ENCODE measurements around the gene TAF9B. TPM values are rescaled to one million over a fixed set of nuclear protein-coding genes. Genes with fewer than 3 reads are reported as not detected.
"Not testable (repeated sequence)": the region's sequence is repeated elsewhere in the genome, so short reads cannot be mapped to it uniquely, and the experiment has no call there.

TAF9B gene
- polyA plus RNA-seq, 3 donors, result 2.1 to 8.0 (median 7.1) TPM

DNA sequence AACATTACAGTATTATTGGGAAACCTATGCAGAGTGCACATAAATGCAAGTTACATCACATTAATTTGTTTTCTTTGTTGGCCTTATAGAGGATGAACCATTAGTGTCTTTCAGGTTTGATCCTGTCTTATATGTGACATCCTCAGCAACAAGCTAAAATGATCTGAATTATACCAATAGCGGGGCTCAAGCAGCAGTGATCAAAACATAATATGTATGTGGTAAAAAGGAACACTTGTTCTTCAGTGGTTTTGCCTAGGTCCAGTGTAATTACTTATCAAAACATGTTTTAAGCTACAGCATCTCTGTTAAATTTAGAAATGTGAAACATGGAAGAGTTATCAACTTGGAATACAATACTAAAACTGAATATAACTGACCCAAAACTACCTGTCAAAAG, 9.1 kb downstream of the TAF9B start:
- Mint-ChIP-seq H3K4me3 (no peak overlapping the region), H3K27ac (no peak overlapping the region), H3K36me3 (peaks cover 26 to 44% of the 10 kb centered on the region in 2 donors), H3K27me3 (ENCODE audit: low read depth in 3 of 3) (peaks cover 0 to 2% (median 0%) of the 10 kb centered on the region in 3 donors), H3K9me3 (no peaks in the 10 kb centered on the region), H3K4me1 (no peaks in the 10 kb centered on the region)
- TF ChIP-seq, protein P1, sequence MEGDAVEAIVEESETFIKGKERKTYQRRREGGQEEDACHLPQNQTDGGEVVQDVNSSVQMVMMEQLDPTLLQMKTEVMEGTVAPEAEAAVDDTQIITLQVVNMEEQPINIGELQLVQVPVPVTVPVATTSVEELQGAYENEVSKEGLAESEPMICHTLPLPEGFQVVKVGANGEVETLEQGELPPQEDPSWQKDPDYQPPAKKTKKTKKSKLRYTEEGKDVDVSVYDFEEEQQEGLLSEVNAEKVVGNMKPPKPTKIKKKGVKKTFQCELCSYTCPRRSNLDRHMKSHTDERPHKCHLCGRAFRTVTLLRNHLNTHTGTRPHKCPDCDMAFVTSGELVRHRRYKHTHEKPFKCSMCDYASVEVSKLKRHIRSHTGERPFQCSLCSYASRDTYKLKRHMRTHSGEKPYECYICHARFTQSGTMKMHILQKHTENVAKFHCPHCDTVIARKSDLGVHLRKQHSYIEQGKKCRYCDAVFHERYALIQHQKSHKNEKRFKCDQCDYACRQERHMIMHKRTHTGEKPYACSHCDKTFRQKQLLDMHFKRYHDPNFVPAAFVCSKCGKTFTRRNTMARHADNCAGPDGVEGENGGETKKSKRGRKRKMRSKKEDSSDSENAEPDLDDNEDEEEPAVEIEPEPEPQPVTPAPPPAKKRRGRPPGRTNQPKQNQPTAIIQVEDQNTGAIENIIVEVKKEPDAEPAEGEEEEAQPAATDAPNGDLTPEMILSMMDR (IDR thresholded peaks at IDR 0.05), result no peak
- peaks cover 35 to 51% of the 10 kb centered on the region in 2 donors for H3K36me3 ChIP-seq (replicated peaks in 1 of 2; ENCODE audit: control insufficient read depth in 1 of 2, insufficient read depth in 2 of 2, low read length in 2 of 2)
- no peak overlapping the region for H3K4me3 ChIP-seq (replicated peaks in 1 of 3; ENCODE audit: low read depth in 2 of 3, low read length in 3 of 3)
- no peaks in the 10 kb centered on the region for H3K9me3 ChIP-seq (replicated peaks in 1 of 2; ENCODE audit: control insufficient read depth in 1 of 2, insufficient read depth in 1 of 2, low read length in 2 of 2)
- DNase-seq, result no peak
- H3K27me3 ChIP-seq (ENCODE audit: control insufficient read depth in 2 of 2, insufficient read depth in 2 of 2, low read length in 2 of 2), result no peaks in the 10 kb centered on the region
- no peaks in the 10 kb centered on the region for H3K4me1 ChIP-seq (ENCODE audit: control insufficient read depth in 1 of 2, insufficient read depth in 2 of 2, low read length in 2 of 2)
- H3K9ac ChIP-seq (ENCODE audit: insufficient read depth, low read length, poor library complexity, severe bottlenecking), result no peak overlapping the region
- WGBS (ENCODE audit: insufficient coverage), result no CpG with 5 or more reads among the region's 1 CpG
- H3K79me2 ChIP-seq (ENCODE audit: insufficient read depth, low read length), result peaks cover under 1% of the 10 kb centered on the region
- H2AFZ ChIP-seq (ENCODE audit: insufficient read depth, low read depth, low read length, poor library complexity, severe bottlenecking), result no peak overlapping the region
- H3K27ac ChIP-seq (ENCODE audit: low read depth in 1 of 2, low read length in 2 of 2), result no peak overlapping the region
- intact Hi-C loops (cut with micrococcal nuclease), result no loop called here
- no peak overlapping the region for H3K4me2 ChIP-seq (replicated peaks; ENCODE audit: extremely low read depth, low read length, poor library complexity, severe bottlenecking)
- peaks cover 38% of the 10 kb centered on the region for H4K20me1 ChIP-seq (ENCODE audit: insufficient read depth, low read length)

DNA sequence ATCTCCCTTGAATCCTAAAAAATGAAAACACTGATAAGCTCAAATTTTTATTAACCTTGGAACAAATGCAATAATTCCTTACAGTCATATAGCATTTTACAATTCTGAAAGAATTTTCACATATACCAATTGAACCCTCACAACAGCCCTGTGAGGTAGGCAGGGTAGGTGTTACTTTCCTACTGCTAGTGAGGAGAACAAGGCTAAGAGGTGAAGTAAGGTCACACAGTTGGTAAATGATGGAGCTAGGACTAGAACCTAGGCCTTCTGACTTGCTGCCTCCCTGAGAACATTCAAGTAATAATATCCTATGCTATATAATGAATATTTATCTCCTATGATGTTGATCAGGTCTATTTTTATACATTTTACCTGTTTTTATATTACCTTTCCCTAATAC, 9.7 kb downstream of the TAF9B start:
- Mint-ChIP-seq H3K27me3 (ENCODE audit: low read depth in 3 of 3) (peaks cover 0 to 2% (median 0%) of the 10 kb centered on the region in 3 donors), H3K36me3 (peaks cover 33 to 50% of the 10 kb centered on the region in 2 donors), H3K4me3 (no peak overlapping the region), H3K4me1 (no peaks in the 10 kb centered on the region), H3K9me3 (no peaks in the 10 kb centered on the region), H3K27ac (no peak overlapping the region)
- TF ChIP-seq, protein P1 (IDR thresholded peaks at IDR 0.05), result no peak
- no peak overlapping the region for H3K9ac ChIP-seq (ENCODE audit: insufficient read depth, low read length, poor library complexity, severe bottlenecking)
- no peaks in the 10 kb centered on the region for H3K4me1 ChIP-seq (ENCODE audit: control insufficient read depth in 1 of 2, insufficient read depth in 2 of 2, low read length in 2 of 2)
- H3K79me2 ChIP-seq (ENCODE audit: insufficient read depth, low read length), result peaks cover 7% of the 10 kb centered on the region
- DNase-seq, result no peak
- no peak overlapping the region for H3K27ac ChIP-seq (ENCODE audit: low read depth in 1 of 2, low read length in 2 of 2)
- H3K4me3 ChIP-seq (replicated peaks in 1 of 3; ENCODE audit: low read depth in 2 of 3, low read length in 3 of 3), result no peak overlapping the region
- no peaks in the 10 kb centered on the region for H3K27me3 ChIP-seq (ENCODE audit: control insufficient read depth in 2 of 2, insufficient read depth in 2 of 2, low read length in 2 of 2)
- no peak overlapping the region for H3K4me2 ChIP-seq (replicated peaks; ENCODE audit: extremely low read depth, low read length, poor library complexity, severe bottlenecking)
- peaks cover 45% of the 10 kb centered on the region for H4K20me1 ChIP-seq (ENCODE audit: insufficient read depth, low read length)
- no peaks in the 10 kb centered on the region for H3K9me3 ChIP-seq (replicated peaks in 1 of 2; ENCODE audit: control insufficient read depth in 1 of 2, insufficient read depth in 1 of 2, low read length in 2 of 2)
- intact Hi-C loops (cut with micrococcal nuclease), result no loop called here
- no peak overlapping the region for H2AFZ ChIP-seq (ENCODE audit: insufficient read depth, low read depth, low read length, poor library complexity, severe bottlenecking)
- H3K36me3 ChIP-seq (replicated peaks in 1 of 2; ENCODE audit: control insufficient read depth in 1 of 2, insufficient read depth in 2 of 2, low read length in 2 of 2), result peaks cover 42 to 58% of the 10 kb centered on the region in 2 donors

- H3K27me3 ChIP-seq (ENCODE audit: control insufficient read depth in 2 of 2, insufficient read depth in 2 of 2, low read length in 2 of 2); H3K4me3 Mint-ChIP-seq; H3K4me3 ChIP-seq (replicated peaks in 1 of 3; ENCODE audit: low read depth in 2 of 3, low read length in 3 of 3); H3K27ac ChIP-seq (ENCODE audit: low read depth in 1 of 2, low read length in 2 of 2); DNase-seq; H3K27ac Mint-ChIP-seq; H3K27me3 Mint-ChIP-seq (ENCODE audit: low read depth in 3 of 3); H3K4me1 Mint-ChIP-seq; H3K9ac ChIP-seq (ENCODE audit: insufficient read depth, low read length, poor library complexity, severe bottlenecking); H2AFZ ChIP-seq (ENCODE audit: insufficient read depth, low read depth, low read length, poor library complexity, severe bottlenecking); H3K9me3 Mint-ChIP-seq; intact Hi-C loops (cut with micrococcal nuclease); H3K9me3 ChIP-seq (replicated peaks in 1 of 2; ENCODE audit: control insufficient read depth in 1 of 2, insufficient read depth in 1 of 2, low read length in 2 of 2); H3K4me1 ChIP-seq (ENCODE audit: control insufficient read depth in 1 of 2, insufficient read depth in 2 of 2, low read length in 2 of 2); H3K4me2 ChIP-seq (replicated peaks; ENCODE audit: extremely low read depth, low read length, poor library complexity, severe bottlenecking): not testable (repeated sequence)
- H3K36me3 ChIP-seq (replicated peaks in 1 of 2; ENCODE audit: control insufficient read depth in 1 of 2, insufficient read depth in 2 of 2, low read length in 2 of 2), result peaks cover 78 to 94% of the 10 kb centered on the region in 2 donors
- H3K79me2 ChIP-seq (ENCODE audit: insufficient read depth, low read length), result peaks cover 33% of the 10 kb centered on the region
- H3K36me3 Mint-ChIP-seq, result peaks cover 67 to 86% of the 10 kb centered on the region in 2 donors
- peaks cover 79% of the 10 kb centered on the region for H4K20me1 ChIP-seq (ENCODE audit: insufficient read depth, low read length)
Measured at GRCh38 chrX:78125781-78126180, 13.7 kb downstream of the TAF9B start.
